GM18951 (cell line): Measurements from ENCODE around the gene SMG7.

Source experiments
- POLR2A ChIP-seq: IDR thresholded peaks from 4 replicates; pipeline ENCODE4 v1.6.1; 2011; ENCODE audit warnings: mild to moderate bottlenecking; ENCODE audit not compliant: insufficient read length, insufficient read depth; ENCODE audit errors: extremely low read depth
- in situ Hi-C: fragments of 300-500 bp; cut with MboI; formaldehyde crosslinking; loops from one replicate; pipeline ENCODE4 v1.12.0; 2022; ENCODE audit warnings: low sequenced_read_pairs, mixed read lengths, inconsistent platforms; ENCODE audit not compliant: unreplicated experiment

SMG7 gene

DNA sequence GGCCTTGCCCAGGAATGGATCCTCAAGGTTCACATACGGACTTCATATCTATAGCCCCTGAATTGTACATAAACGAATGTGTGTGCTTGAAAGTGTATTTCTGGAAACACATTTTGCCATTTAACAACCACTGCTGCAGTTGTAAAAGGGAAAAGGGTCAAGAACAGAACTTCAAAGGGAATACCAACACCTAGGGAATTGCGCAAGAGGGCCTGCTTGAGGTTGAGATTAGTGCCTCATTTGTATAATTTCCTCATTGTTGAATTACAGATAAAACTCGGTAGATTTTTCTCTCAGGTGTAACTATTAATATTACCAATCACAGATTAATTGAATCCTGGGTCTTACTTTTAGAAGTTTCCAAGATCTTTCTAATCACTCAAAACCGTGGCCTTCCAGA is 111.8 kb downstream of the SMG7 start:
- in situ Hi-C loops: no loop called here
- TF ChIP-seq POLR2A: no peak

DNA sequence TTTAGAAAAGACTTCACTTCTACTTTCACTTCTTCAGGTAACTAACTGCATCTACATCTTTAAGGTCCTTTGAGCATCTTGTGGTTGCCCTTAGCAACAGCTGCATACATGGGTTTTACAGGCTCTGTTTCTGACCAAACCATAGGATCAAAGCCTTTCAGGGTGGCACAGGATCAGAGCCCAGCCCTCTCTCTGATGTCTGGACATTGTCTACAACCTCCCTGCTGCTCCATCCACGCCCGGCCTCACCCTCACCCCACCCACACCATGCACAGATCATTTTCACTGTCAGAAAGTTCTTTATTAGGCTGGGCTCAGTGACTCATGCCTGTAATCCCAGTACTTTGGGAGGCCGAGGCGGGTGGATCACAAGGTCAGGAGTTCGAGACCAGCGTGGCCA is 112.7 kb downstream of the SMG7 start:
- in situ Hi-C loops: no loop called here
- no peak for TF ChIP-seq POLR2A

DNA sequence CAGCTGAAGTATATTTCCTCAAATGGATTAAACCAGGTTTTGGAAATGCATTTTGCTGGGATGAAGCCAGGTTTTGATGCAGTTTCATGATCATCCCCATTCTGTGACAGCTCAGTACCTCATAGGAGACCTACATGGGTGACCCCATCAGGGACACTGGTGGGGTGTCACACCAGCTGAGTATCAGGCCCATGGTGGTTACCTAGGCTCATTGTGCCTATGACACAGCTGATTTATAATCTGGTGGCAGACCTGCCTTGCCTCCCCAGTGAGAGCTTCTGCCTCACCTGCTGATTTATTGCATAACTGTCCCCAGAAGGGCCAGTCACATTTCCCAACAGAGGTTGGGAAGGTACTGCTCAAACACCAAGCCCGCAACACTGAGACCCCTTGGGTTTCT is 114.2 kb downstream of the SMG7 start:
- TF ChIP-seq POLR2A: no peak
- in situ Hi-C loops: no loop called here

DNA sequence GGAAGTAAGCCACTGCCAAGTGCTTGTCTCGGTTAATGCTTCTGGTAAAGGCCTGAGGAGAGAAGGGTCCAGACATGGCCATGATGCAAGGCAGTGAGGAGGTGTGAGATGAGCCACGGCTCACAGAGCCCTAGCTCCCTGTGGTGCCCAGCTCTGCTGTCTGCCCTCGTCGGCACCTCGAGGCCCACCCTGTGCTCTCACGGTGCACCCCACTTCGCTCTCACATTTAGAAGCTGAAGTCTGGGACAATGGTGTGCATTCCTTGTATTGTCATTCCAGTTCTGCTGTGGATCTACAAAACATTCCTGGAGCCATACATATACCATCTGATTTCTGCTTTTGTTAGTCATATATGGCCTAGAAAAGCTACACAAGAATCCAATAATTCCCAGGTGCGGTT is 114.6 kb downstream of the SMG7 start:
- TF ChIP-seq POLR2A: no peak
- in situ Hi-C loops: no loop called here

DNA sequence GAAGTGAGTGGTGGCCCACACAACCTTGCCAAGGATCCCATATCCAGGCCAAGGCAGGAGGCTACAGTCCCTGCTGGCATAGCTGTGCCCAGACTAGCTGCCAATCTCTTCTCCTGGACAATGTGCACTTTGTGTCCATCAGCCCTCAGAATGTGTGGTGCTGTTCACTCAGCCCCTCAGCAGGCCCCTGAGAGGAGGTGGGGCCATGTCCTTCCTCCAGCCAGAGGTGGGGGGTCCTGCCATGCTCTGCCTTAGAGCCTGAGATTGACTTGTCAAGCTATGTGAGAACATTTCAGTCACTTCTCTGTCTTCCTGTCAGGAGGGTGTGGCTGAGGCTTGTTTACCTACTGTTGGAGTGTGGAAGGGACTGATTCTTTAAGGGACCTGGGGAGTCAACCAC is 116.5 kb downstream of the SMG7 start:
- in situ Hi-C loops: no loop called here
- TF ChIP-seq POLR2A: peak; percentile 28

DNA sequence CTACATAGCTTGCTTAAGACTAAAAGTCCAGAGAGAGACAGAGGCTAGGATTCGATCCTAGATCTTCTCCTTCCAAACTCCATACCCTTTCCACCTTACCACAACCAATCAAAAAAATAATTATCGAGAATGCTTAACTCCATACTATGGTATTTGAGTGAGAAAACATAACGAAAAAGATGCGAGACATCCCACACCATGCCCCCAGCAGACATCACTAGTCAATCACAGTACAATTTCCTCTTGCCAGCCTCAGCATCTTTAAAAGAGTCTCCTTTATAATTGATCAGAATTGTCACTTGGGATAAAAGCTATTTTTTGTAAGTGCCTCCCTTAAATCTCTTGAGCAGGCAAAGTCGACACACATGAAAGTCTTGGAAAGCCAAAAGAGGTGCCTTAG is 117.1 kb downstream of the SMG7 start:
- TF ChIP-seq POLR2A: no peak
- in situ Hi-C loops: no loop called here

DNA sequence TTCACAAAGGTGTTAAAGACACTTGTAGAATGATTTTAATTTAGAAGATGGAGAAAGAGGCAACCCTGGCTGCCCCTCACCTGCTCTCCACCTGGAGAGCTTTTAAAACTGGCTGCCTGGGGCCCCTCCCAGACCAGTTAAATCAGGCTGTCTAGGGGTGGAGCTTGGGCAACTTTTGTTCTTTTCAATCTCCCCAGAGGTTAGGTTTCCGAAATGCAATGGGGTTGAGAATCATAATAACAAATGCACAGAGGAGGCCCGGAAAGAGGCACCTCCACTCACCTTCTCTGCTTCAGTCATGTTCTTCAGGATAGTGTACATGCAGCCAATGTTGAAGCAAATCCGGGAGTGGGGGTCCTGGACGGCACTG is 117.6 kb downstream of the SMG7 start:
- no peak for TF ChIP-seq POLR2A
- in situ Hi-C loops: no loop called here

DNA sequence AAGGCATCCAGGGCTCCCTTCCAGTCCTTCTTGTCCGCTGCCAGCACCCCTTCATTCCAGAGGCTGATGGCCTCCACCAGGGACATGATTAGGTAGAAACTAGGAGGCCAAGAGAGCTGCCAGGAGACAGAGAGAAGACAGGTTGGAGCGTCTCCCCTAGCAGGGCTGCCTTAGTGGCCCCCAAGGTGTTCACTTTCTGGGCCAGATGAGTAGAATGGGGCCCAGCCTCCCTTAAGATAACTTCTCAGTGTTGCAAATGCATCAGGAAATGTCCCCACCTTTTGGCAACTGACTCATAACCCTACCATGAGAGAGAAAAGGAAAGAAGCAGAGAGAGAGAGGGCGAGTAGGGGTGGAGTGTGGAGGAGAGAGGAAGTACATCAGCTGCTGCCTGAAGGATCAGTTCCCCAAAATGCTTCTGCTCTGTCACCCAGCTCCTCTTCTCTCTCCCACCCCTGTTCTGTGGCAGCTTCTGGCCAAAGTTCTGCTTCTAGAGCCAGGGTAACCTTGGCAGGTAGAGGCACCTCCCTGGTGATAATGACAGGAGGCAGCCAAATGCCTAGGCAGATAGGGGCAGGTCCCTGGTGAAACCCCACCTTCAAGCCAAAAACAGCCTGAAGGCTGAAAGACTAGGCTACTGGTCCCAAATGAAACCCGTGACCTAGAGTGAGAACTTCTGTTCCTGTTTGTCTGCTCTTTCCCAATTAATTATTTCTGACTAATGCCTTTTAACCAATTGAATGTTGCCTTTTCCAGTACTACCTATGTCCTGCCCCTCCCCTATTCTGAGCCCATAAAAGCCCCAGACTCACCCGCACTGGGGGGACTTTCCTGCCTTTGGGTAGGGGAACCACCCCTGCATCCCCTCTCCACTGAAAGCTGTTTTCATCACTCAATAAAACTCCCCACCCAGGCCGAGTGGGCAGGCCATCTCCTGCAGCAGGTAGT is 118.2 kb downstream of the SMG7 start, which contains the start of gene NCF2:
NCF2 (minus strand) TSS at position 216 of the 948 bp plus-strand sequence; CDS start at position 86, 130 bp downstream.
- TF ChIP-seq POLR2A: peak; percentile 43
- in situ Hi-C loops: no loop called here

DNA sequence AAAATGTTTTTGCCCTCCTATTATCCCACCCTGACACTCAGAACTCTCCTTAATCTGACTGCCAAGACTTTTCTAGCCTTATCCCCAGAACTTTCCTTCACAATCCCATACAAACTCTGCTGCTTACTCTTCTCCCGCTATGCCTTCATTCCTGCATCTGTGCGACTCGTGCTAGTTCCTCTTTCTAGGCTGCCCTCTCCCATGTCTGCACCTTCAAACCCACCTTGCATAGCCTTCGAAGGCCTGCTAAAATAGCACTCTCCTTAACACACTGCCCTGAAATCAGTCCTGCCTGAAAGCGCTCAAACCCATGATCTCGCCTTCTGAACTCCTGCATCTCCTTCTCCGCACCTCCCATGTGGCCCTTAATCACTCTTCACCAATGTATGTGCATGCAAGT is 120.4 kb downstream of the SMG7 start:
- in situ Hi-C loops: no loop called here
- TF ChIP-seq POLR2A: no peak

DNA sequence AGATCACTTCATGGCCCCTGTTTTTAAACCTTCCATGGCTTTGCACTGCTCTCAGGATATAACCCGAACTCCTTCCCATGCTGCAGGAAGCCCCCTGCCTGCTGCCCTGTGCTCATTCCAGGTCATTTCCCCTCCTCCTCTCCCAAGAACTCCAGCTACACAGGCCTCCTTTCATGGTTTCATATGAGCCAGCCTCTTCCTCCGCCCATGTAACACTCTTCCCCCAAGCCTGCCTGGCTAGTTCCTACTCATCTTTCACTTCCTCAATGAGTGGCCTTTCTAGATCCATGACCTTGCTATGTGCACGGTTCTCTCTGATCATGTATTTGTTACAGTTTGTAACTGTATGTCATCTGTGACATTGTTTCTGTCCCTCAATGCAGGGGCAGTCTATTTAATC is 121.1 kb downstream of the SMG7 start:
- TF ChIP-seq POLR2A: no peak
- in situ Hi-C loops: no loop called here

DNA sequence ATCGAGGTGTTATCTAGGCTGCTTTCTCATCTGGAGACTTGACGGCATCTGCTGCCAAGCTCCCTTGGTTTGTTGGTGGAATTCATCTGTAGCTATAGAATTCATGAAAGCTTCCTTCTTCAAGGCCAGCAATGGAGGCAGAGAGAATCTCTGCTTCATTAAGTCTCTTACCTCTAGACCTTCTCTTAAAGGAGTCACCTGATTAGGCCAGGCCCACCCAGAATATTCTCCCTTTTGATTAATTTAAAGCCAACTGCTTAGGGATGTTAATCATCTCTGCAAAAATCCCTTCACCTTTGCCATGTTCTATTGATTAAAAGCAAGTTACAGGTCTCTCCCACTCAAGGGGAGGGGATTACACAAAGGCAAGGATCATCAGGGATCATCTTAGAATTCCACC is 123.2 kb downstream of the SMG7 start:
- in situ Hi-C loops: no loop called here

DNA sequence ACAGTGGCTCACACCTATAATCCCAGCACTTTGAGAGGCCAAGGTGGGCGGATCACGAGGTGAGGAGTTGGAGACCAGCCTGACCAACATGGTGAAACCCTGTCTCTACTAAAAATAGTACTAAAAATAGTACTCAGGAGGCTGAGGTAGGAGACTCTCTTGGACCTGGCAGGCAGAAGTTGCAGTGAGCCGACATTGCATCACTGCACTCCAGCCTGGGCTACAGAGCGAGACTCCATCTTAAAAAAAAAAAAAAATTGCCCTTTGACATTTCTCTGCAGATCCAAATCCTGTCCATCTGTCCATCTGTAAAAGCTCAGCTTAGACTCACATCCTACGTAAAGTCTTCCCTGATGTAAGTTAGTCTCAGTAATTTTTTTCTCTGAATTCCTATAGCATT is 124.2 kb downstream of the SMG7 start:
- TF ChIP-seq POLR2A: no peak
- in situ Hi-C loops: no loop called here

More for the DNA sequence above, 123.2 kb downstream of the SMG7 start:
- TF ChIP-seq POLR2A: no peak

DNA sequence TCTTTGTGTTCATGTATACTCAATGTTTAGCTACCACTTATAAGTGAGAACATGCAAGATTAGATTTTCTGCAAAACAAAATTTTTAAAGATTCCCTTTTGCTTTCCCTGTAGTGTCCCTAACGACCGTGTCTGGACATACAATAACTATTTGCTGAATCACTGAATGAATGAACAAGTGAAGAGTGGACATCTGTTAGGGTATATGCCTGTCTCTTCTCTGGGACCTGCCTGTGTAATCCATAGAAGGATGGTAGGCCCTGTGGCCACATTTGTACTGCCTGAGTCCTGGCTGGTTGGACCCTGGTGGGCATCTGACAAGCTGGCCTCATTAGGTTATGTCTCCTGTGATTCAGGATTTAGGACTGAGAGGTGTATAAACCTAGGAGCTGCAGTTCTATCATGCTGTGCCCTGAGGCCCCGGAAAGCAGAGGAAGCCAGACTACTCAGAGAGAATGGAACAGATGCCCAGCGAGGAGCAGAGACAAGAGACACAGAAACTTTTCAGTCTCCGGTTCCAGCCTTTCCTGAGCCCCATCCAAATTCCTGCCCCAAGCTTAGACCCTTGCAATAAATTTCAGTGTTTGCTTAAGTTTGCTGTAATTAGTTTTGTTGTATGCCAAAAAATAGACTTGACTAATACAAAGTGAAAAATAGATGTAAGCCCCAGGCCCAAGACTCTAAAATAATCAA is 125.5 kb downstream of the SMG7 start:
- in situ Hi-C loops: no loop called here
- TF ChIP-seq POLR2A: no peak

DNA sequence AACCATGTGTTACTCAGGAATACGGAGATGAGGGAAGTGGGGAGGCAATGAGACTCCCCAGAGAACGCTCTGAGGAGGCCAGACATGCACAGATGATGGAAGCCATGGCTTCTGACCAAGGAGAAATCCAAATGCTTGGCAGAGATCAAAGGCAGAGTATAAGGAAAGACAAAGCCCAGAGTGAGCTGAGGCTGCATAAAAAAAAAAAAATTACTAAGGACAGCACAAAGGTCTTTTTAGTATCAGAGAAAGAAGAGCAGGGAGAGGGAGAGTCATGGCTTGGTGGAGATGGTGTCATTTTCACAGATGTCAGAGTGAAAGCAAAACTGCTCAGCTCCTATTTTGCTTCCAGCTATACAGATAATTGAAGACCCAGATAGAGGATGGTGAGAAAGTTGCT is 126.1 kb downstream of the SMG7 start:
- no peak for TF ChIP-seq POLR2A
- in situ Hi-C loops: no loop called here

DNA sequence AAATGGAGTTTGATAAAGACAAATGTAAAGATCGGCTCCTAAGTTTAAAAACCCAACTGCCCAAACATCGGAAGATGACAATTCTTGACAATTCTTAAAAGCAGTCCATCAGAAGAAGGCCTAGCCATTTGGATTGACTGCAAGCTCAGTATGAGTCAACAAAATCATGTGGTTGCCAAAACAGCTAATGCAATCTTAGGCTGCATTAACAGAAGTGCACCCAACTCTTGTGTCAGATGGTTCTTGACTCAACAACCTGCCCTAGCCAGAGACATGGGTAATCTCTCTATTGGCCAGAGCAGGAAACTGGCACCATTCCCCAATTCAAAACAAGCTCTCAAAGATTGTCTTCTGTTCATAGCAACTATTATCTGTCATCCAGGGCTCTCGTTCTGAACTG is 127.8 kb downstream of the SMG7 start:
- in situ Hi-C loops: no loop called here

More for the DNA sequence above, 127.8 kb downstream of the SMG7 start:
- TF ChIP-seq POLR2A: no peak
